Skeletal muscle cell (primary cell): ENCODE data around the gene PPP1R36.

Experiments used
- DNase-seq: peaks from one replicate; pipeline ENCODE4 v3.0.0-alpha.2; 2010; ENCODE audit warnings: low read depth
- H3K4me3 ChIP-seq: 2 replicates; pipeline ENCODE4 v1.5.1; 2011; ENCODE audit warnings: low read depth, mild to moderate bottlenecking, control low read depth, low read length, moderate library complexity

PPP1R36 gene

DNA sequence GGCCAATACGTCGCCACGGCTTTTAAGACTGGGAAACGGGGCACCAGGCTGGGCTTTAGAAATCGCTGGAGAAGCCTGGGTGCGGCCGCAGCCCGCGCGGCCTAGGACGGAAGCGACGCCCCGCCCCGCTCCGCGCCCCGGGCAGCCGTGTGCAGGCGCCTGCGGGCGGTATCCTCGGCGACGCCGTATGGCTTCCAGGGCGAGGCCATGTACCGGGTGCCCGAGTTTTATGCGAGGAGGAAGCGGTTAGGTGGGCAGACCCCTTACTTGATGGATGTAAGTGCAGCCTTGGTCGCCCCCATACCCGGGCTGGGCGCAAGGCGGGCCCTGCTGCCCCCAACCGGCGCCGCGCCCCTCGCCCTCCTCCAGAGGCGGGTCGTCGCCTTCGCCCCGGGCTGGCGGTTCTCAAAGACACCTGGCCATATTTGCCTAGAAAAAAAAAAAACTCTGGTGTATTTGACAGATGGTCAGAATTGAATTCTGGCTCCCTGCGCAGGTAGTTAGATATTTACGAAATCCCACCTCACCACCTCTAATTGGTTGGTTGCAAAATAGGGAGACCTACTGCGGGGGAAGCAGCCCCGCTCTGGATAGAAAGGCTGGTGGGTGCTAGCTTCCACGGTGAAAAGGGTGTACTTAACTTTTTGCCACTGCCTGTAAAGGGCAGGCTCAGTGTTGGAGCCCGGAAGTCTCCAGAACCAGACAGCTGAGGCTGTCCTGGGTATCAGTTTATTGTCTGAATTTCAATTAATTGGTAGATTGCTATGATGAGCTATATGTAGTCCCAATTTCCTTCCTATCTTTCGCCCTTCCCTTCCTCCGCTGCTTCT lies at the start of gene PPP1R36:
Gene PPP1R36 (plus strand): TSS at position 171 of the 830 bp plus-strand sequence. CDS start 37 bp downstream, at position 208.
- H3K4me3 ChIP-seq = peak within 1 kb of the TSS; percentile 34
- no peak for DNase-seq

GRCh38 chr14:64500088-64500487 lies 49.7 kb upstream of the PPP1R36 start:
- DNase-seq = no peak
- H3K4me3 ChIP-seq = no peak overlapping the region

DNA sequence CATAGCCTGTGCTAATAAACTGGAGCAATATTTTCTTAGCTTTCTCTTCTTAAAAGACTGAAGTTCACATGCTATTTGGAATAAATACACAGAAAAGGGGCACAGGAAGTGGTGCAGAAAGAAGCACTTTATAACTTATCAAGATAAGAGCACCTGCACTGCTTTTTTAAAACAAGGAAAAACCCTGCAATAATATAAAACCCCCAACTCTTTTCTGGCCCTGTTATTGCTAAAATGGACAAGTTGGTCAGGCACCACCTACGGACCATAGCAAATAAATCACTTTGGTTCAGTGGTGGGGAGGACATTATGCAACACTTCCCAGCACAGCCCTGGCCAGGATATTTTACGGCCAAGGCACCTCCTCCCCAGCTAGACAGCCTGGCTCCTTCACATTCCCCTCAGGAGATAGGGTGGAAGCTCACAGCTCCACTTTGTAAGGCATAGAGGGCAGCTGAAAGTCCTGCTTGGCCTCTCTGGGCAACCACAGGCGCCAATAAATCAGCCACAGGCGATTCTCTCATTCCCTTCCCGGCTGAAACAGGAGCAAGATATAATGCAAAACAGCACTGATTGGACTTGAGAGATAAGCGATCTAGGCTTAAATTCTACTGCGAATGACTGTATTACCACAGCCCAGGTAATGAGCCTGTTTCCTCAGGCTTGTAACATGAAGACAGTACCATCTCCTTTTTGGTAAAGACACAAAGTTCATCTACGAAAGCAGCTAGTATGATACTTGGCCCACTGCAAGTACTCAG lies 48.2 kb upstream of the PPP1R36 start:
- DNase-seq = peak; percentile 67
- H3K4me3 ChIP-seq = peak overlapping the region; percentile 88

DNA sequence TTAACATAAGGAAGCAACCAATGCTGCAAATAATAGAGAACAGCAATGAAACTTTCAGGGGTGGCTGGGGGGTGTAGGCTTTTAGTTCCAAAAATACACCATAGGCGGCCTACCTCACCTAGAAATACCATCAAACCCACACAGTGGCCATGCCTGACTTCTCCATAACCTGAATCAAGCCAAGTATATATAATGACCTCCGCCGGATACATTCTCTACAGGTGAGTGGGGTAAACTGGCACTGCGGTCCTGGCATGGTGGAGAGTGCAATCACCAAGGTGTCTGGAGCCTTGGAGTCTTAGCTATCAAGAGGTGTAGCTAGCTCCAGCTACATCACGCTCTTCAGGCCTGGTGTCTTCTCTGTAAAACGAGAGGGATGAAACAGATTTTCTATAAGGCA lies 47.3 kb upstream of the PPP1R36 start:
- peak overlapping the region; percentile 88 for H3K4me3 ChIP-seq
- no peak for DNase-seq

DNA sequence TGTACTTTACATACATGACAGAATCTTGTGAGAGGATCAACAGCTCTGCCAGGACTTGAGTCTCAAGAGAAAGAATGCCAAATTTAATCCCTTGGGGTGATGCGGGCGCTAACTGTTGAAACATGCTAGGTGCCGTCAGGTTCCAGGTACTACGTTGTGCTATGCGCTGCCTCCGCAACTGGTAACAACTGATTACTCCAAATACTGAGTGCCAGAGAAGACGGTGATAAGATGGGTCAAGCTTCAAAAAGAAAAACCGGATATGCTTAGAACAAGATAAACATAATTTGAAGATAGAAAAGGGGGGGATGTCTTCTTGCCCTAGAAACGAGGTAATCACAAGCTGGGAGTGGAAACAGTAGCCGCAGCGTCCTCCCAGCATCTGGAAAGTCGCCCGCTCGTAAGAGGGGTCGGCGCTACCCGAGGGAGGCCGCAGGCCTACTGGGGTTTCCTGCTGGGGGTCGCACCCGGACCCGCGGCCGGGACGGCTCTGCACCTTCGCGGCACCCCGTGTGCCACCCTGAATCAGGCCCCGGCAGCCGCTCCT lies 46.8 kb upstream of the PPP1R36 start:
- DNase-seq = no peak
- peak overlapping the region; percentile 88 for H3K4me3 ChIP-seq

DNA sequence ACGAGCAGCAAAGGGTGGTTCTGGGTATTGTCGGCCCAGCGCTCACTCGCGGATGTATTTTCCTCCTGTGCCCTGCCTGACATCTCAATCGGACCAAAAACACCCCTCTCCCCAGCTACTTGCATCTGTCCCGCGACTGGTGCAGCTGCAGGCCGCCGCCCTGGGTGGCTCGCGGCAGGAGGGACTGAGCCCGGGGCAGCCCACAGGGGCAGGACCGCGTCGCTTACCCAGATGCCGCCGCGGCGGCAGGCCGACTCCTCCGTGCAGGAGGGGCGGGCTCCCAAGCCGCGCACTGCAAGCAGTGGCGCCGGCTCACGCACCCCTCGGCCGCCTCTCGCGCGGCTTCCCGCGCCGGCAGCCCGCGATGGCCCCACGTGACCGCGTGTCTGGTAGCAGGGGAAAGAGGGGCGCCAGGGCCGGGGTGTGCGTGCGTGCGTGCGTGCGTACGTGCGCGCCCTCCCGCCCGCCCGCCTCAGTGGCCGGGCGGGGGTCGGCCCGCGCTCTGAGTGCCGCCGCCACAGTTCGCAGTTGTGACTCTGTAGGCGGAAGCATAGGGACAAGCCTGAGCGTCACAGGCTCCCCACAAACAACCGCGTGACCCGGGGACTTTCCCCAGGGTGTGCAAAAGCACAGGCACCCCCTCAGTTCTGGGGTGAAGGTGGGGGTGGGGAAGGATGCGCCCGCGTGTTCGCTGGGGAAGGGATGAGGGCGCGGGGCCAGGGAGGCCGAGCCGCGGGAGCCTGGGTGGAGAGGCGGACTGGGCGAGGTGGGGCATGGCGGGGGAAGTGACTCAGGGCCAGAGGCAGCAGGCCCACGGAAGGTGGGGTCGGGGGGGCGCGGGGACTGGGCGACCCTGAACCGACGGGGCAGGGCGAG lies 46.1 kb upstream of the PPP1R36 start, which contains the start of gene ZBTB25:
Gene ZBTB25 (minus strand): TSS at position 405 of the 876 bp plus-strand sequence. CDS start 13,305 bp downstream, outside the sequence.
- peak; percentile 88 for DNase-seq
- peak within 1 kb of the TSS; percentile 88 for H3K4me3 ChIP-seq

GRCh38 chr14:64504310-64504896 lies 45.4 kb upstream of the PPP1R36 start, which contains the start of gene ZBTB1:
Gene ZBTB1, plus strand, starts transcription at chr14:64504770. Its CDS starts 16,735 bp downstream, at chr14:64521505.
- H3K4me3 ChIP-seq = peak within 1 kb of the TSS; percentile 88
- peak; percentile 89 for DNase-seq

- peak; percentile 47 for DNase-seq
- H3K4me3 ChIP-seq = peak overlapping the region; percentile 88
Measured at GRCh38 chr14:64504897-64505794, 44.6 kb upstream of the PPP1R36 start.

GRCh38 chr14:64506721-64507120 lies 43.0 kb upstream of the PPP1R36 start:
- no peak for DNase-seq
- H3K4me3 ChIP-seq = peak overlapping the region; percentile 88

- H3K4me3 ChIP-seq = peak overlapping the region; percentile 10
- no peak for DNase-seq
Measured at GRCh38 chr14:64507376-64508156, 42.2 kb upstream of the PPP1R36 start.

- no peak overlapping the region for H3K4me3 ChIP-seq
- DNase-seq = no peak
Measured at GRCh38 chr14:64508215-64508776, 41.5 kb upstream of the PPP1R36 start.

DNA sequence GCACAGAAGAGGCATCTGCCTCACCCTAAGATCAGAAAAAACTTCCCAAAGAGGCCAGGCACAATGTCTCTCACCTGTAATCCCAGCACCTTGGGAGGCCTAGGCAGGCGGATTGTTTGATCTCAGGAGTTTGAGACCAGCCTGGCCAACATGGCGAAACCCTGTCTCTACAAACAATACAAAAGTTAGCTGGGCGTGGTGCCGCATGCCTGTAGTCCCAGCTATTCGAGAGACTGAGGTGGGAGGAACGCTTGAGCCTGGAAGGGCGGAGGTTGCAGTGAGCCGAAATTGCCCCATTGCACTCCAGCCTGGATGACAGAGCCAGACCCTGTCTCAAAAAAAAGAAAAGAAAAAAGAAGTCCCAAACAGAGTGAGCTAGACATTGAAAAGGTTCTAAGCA lies 40.7 kb upstream of the PPP1R36 start:
- H3K4me3 ChIP-seq = no peak overlapping the region
- no peak for DNase-seq

DNA sequence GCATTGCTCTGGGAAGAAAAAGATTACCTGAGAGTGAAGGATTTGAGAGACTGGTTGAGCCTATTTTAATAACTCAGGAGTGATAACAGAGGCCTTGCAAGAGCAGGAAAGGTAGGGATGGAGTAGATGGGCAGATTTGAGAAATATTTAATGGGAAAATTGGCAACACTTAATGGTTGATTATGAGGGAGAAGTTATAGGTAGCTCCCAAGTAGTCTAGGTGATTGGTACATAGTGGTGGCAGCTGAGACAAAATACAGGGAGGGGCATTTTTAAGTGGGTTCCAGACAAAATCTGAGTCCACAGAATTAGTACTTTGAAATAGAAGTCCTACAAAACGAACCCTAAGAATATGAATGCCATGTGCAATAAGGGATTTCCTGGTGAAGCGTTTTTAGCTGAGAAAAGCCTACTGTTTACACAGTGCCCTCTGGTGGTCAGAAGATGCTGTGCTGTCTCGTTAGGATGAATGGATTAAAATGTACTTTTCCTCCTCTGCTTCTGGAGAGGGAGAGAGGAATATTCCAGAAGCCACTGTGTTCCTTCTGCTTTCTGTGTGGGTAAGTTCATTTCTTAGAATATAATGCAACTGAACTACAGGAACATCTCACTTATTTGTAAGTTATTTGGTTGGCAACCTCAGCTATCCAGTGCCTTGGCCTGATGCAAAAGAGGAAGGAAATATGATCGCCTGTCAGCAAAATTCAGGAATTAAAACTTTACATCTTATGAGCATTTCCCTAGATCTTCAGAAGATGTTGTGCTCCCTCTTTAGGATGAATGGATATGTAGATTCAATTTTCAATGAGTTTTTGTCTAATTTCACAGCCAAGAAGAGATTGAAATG lies 38.7 kb upstream of the PPP1R36 start:
- H3K4me3 ChIP-seq = no peak overlapping the region
- DNase-seq = no peak

DNA sequence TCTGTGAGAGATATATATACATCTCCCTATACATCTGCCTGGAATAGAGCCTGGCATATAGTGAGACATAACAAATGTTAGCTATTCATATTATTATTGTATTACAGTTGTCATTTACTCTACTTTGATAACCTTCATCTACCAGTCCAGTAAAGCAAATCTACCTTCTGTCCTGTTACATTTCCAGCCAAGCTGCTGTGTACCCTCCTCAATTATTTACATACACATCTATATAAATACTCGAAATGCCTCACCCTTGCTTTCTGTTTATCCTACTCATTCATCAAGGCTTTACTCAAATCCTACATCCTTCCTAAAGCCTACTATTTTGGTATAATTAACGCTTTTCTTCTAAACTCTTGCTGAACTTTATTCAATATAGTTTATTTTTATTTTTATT lies 36.5 kb upstream of the PPP1R36 start:
- no peak overlapping the region for H3K4me3 ChIP-seq
- no peak for DNase-seq

DNA sequence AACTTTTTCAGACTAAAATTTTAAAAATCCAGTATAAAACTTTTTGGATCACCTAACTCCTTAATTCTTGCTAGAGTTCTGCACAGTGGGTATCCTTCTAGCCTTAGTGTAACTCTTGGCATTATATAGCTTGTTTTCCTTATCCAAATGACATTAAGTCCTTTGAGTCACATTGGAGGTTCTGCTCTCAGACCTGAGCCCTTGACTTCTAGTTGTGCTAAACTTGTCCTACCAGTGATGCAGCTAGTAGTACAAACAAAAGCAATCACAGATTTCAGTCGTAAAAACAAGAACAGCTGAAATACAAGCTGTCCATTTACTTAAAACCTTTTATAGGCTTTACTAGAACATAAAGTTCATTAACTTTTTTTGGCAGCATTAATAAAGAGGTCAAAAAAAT lies 34.7 kb upstream of the PPP1R36 start:
- DNase-seq = no peak
- no peak overlapping the region for H3K4me3 ChIP-seq

DNA sequence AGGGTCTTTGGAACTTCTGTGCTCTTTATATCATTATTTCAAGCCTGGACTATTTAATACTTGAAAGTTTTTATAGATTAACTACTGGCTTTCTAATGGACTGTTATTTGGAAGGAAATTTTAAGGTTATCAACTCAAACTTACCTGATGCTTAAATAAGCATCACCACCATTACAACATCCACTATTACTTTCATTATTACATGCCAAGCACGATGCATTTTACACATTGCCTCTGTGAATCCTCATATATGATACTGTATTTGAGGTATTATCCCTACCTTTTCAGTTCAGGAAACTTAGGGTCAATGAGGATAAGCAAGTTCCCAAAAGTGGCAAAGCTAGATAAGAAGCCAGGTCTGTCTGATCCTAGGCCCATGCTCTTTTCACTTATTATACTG lies 32.8 kb upstream of the PPP1R36 start:
- no peak for DNase-seq
- no peak overlapping the region for H3K4me3 ChIP-seq
